ENCODE measurements around the gene UNK. TPM values are rescaled to one million over a fixed set of nuclear protein-coding genes. Genes with fewer than 3 reads are reported as not detected.

UNK gene
- total and polyA plus RNA-seq, 9 of the 15 experiments (the other 6 are each of a cell fraction or from before 2014, with no cell fraction given) = 12.8 to 38.6 (median 24.8) TPM

- no peak for TF ChIP-seq CBX2 (IDR thresholded peaks at IDR 0.05; ENCODE audit: insufficient read depth, low read length, poor library complexity, severe bottlenecking)
- no peak for TF ChIP-seq DLX4 (CRISPR knock-in tag; IDR thresholded peaks at IDR 0.05)
- TF ChIP-seq POLR2AphosphoS5 (IDR thresholded peaks at IDR 0.05; ENCODE audit: control insufficient read depth, insufficient read depth, low read depth, low read length) = 0 out of 2 replicates have a peak, but pooled peaks have one; percentile 19
- TF ChIP-seq E2F3 (CRISPR knock-in tag; IDR thresholded peaks at IDR 0.05) = no peak
- TF ChIP-seq MYC (IDR thresholded peaks at IDR 0.05; ENCODE audit: low read depth, low read length) = peak; percentile 31; the same call in 1 of the 2 replicates
- TF ChIP-seq MYC (CRISPR knock-in tag; IDR thresholded peaks at IDR 0.05; ENCODE audit: borderline replicate concordance, low read depth) = no peak
- no peak for TF ChIP-seq CREB3L1 (IDR thresholded peaks at IDR 0.05; ENCODE audit: borderline replicate concordance, low read depth)
- TF ChIP-seq RUNX1 (IDR thresholded peaks at IDR 0.05; ENCODE audit: low read depth) = no peak
- no peak for TF ChIP-seq TAF15 (IDR thresholded peaks at IDR 0.05; ENCODE audit: low read depth, low read length)
- no peak for TF ChIP-seq CREB3 (tag; conservative IDR thresholded peaks at IDR 0.05; ENCODE audit: low read depth)
- TF ChIP-seq PTBP1 (IDR thresholded peaks at IDR 0.05; ENCODE audit: low read depth, low read length) = peak; percentile 8; the same call in 1 of the 2 replicates
- TF ChIP-seq ZSCAN29 (IDR thresholded peaks at IDR 0.05) = no peak
- no peak for TF ChIP-seq SREBF1 (IDR thresholded peaks at IDR 0.05; ENCODE audit: borderline replicate concordance, low read depth, low read length)
- TF ChIP-seq ADNP (tag; IDR thresholded peaks at IDR 0.05) = no peak
- TF ChIP-seq RBM39 (optimal IDR thresholded peaks at IDR 0.05; ENCODE audit: low read depth, low read length) = peak; percentile 26
- no peak for TF ChIP-seq ZNF584 (CRISPR knock-in tag; IDR thresholded peaks at IDR 0.05; ENCODE audit: low read depth)
- TF ChIP-seq MAFK (IDR thresholded peaks at IDR 0.05; ENCODE audit: low read length) = no peak
- no peak for TF ChIP-seq MECOM (CRISPR knock-in tag; IDR thresholded peaks at IDR 0.05)
- TF ChIP-seq HOXB6 (CRISPR knock-in tag; IDR thresholded peaks at IDR 0.05; ENCODE audit: borderline replicate concordance) = no peak
- peak; percentile 47; the same call in 1 of the 2 replicates for TF ChIP-seq ZNF583 (CRISPR knock-in tag; IDR thresholded peaks at IDR 0.05)
- TF ChIP-seq TEAD4 (IDR thresholded peaks at IDR 0.05; ENCODE audit: low read length) = no peak
- TF ChIP-seq TEAD4 (CRISPR knock-in tag; IDR thresholded peaks at IDR 0.05; ENCODE audit: borderline replicate concordance) = no peak
- TF ChIP-seq CXXC5 (CRISPR knock-in tag; IDR thresholded peaks at IDR 0.05) = 0 out of 2 replicates have a peak, but pooled peaks have one; percentile 3
- TF ChIP-seq THAP12 (CRISPR knock-in tag; IDR thresholded peaks at IDR 0.05) = no peak
- TF ChIP-seq LARP7 (IDR thresholded peaks at IDR 0.05) = no peak
- TF ChIP-seq ZNF41 (CRISPR knock-in tag; conservative IDR thresholded peaks at IDR 0.05) = peak; percentile 56; the same call in 1 of the 2 replicates
- TF ChIP-seq CREM (IDR thresholded peaks at IDR 0.05; ENCODE audit: low read depth) = no peak; the same call in 1 of the 2 replicates
These were observed 5.8 kb upstream of the UNK start (continued) for GRCh38 chr17:75778861-75779249.
